Stimulated activated CD4-positive, alpha-beta T cell treated with anti-CD3 and anti-CD28 coated beads, Interleukin-12 subunit alpha, Interleukin-12 subunit beta, amount 100 ng/mL, for 4 hours (primary cell): ENCODE results near the gene DGCR2.
"Not testable (repeated sequence)": the region's sequence is repeated elsewhere in the genome, so short reads cannot be mapped to it uniquely, and the experiment has no call there.

Experiments used
- DNase-seq: peaks from one replicate; pipeline ENCODE4 v3.0.0-alpha.2; 2020

Gene DGCR2, protein sequence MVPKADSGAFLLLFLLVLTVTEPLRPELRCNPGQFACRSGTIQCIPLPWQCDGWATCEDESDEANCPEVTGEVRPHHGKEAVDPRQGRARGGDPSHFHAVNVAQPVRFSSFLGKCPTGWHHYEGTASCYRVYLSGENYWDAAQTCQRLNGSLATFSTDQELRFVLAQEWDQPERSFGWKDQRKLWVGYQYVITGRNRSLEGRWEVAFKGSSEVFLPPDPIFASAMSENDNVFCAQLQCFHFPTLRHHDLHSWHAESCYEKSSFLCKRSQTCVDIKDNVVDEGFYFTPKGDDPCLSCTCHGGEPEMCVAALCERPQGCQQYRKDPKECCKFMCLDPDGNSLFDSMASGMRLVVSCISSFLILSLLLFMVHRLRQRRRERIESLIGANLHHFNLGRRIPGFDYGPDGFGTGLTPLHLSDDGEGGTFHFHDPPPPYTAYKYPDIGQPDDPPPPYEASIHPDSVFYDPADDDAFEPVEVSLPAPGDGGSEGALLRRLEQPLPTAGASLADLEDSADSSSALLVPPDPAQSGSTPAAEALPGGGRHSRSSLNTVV

DNA sequence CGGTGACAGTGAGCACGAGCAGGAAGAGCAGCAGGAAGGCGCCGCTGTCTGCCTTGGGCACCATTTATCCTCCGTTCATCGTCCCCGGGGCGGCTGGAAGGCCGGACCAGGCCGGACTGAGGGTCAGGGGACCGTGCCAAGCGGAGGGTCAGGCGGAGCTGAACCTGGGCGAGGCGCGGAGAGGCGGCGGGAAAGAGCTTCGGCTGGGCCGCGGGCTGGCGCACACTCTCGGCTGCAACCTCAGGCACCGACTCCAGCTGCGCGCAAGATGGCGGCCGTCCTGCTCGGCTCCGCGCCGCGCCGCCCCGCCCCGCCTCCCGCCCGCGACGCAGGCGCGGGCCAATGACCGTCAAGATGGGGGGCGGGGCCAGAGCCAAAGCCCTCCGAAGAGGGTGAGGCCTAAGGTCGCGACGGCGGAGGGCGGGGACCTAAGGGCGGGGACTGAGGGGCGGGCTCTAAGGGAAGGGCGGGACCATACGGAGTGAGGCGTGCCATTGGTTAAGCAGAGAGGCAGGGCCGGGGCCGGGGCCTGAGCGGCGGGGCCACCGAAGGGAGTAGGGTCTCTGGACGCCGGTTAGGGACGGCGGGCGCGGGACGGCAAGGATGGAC, at the start of gene DGCR2:
DGCR2 (minus strand) TSS at position 270 of the 609 bp plus-strand sequence; CDS start at position 64, 206 bp downstream.
- peak; percentile 97 for DNase-seq

DNA sequence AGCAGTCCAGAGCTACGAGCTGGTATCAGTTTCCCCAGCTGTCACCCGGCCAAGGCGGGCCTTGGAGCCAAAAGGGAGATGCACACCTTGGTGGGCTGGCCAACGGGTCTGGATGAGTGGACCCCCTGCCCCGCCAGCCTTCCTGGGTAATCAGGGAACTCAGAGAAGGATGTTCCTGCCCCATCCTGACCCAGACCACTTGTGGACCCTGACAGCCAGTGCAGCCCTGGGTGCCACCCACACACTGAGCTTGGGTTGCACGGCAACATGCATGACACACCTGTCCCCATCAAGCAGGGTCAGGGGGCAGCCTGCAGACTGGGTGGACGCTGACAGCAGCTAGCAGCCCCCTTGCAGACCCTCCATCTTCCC, 47.7 kb upstream of the DGCR2 start:
- DNase-seq = no peak

DNA sequence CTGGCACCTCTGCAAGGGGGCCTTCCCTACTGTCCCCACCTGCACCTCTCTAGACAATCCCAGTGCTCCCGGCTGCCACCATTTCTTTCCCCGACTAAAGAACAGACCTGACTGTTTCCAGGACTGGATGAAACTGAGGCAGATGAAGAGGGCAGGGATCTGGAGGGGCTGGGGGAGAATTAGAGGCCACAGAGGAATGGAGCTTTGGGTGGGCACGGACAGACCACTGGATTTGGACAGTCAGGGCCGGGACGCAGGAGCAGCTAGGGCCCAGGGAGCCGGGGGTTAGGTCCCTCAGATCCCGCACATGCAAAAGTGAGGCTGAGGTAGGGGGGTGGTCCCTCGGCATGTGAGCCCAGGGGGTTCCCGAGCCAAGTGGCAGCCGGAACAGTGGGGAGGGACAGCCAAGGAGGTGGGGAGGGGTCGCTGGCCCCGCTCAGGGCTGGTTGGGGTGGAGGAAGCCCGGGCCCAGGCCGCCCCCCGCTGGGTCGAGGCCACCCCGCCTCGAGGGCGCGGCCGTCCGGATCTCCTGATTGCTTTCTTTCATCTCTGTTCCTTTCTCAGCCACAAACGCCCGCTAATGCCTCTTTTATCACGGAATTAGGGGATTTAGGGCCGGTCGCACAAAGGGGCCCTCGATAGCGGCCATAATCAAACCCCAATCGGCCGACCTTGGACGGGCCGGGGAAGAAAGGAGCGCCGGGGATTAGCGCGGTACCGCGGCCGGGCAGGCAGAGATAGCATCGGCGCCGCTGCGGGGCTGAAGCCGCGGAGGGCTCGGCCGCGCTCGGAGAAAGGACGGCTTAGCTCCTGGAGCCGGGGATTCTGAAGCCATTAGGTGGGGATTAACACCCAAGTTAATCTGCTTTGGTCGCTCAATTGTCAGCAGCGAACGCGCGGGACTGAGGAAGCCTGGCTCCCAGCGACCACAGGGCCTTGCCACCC, 47.1 kb upstream of the DGCR2 start:
- no peak for DNase-seq

DNA sequence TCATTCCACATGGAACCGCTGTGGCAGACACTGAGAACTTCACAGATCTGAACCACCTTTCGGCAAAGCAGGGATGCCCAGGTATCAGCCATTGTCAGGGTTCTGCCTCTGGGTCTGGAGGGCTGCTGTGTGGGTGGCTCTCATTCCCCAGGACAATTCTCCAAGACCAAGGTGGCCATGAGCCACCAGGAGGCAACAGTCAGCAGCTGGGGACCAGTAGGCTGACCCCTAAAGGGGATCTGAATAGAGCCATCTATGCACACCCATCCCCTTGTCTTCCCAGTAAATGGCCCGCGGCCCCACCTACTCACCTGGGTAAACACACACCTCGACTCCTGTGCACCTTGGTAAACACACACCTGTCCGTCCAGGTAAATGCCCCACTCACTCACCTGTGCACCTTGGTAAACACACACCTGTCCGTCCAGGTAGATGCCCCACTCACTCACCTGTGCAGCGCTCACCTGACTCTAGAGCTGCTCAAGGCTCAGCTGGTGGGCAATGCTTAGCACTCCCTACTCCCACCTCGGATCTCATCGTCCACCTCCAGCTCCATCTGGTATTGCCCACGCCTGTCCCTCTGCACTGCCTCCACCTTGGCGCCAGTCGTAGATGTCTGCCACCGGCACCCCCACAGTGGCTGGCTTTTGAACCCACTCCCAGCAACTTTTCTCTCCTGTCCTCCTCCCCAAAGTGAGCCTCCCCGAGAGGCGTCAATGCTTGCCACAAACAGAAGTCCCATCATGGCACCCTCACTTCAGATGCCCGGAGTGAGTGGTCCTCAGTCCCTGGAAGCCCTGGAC, 46.1 kb upstream of the DGCR2 start:
- no peak for DNase-seq

DNA sequence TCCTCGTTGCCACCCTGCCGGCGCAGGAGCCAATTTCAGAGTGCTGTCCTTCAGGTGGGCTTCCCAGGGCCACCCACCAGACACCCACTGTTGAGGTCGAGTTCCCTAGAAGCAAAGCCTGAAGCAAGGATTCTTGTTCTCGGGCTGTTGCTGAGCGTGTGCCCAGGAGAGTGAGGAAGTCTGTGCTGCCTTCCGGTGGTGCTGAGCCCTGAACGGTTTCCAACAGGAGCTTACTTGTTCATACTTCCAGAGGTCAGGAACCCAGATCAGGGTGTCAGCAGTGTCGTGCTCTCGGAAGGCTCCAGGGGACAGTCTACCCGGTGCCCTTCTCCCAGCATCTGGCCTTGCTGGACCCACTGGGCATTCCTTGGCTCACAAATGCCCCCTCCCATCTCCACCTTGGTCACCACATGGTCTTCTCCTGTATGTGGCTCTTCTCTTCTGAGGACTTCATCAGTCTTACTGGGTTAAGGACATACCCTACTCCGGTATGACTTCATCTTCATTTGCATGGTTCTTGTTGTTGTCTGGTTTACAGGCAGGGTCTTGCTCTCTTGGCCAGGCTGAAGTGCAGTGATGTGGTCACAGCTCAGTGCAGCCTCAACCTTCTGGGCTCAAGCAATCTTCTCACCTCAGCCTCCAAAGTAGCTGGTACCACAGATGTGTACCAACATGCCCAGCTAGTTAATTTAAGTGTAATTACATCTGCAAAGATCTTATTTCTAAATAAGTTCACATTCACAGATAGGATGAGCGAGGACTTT, 45.1 kb upstream of the DGCR2 start:
- DNase-seq = no peak

DNA sequence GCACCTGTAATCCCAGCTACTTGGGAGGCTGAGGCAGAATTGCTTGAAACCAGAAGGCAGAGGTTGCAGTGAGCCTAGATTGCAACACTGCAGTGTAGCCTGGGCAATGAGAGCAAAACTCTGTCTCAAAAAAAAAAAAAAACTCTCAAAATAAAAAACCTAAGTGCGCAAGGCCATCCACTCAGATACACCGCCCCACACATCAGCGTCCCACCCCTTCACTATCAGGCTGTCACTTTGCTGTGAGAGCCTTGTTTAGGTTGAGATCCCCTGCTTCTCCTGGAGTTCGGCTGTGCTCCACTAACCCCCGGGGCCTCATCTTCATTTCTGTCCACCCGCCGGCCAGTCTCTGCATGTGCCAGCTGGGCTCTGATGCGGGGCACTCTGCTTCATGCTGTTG, 44.2 kb upstream of the DGCR2 start:
- no peak for DNase-seq

DNA sequence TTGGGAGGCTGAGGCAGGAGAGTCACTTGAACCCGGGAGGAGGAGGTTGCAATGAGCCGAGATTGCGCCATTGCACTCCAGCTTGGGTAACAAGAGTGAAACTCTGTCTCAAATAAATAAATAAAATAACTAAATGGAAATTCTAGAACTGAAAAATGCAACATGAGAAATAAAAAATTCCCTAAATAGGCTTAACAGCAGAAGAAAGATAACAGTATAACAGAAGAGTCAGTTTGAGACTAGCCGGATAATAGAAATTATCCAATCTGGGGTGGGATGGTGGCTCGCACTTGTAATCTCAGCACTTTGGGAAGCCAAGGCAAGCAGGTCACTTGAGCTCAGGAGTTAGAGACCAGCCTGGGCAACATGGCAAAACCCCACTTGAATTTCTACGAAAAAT, 42.2 kb upstream of the DGCR2 start:
- no peak for DNase-seq

DNA sequence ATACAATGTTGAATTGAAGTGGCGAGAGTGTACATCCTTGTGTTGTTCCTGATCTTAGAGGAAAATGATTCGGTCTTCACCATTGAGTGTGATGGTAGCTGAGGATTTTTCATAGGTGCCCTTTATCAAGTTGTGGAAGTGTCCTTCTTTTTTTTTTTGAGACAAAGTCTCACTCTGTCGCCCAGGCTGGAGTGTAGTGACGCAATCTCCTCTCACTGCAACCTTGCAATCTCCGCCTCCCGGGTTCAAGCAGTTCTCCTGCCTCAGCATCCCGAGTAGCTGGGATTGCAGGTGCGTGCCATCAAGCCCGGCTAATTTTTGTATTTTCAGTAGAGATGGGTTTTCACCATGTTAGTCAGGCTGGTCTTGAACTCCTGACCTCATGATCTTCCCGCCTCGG, 36.4 kb upstream of the DGCR2 start:
- not testable (repeated sequence) for DNase-seq

DNA sequence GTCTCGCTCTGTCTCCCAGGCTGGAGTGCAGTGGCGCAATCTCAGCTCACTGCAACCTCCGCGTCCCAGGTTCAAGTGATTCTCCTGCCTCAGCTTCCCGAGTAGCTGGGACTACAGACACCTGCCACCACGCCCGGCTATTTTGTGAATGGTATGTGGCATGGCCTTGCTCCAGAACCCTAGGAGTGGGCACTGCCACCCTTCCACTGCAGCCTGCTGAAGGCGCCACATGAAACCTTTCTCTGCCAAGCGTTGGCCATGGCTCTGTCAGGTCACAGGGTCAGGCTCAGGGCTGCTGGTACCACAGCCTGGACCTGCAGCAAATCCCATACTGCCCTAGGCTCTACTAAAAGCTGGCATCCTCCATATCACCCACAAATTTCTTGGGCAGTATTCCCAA, 33.9 kb upstream of the DGCR2 start:
- not testable (repeated sequence) for DNase-seq

DNA sequence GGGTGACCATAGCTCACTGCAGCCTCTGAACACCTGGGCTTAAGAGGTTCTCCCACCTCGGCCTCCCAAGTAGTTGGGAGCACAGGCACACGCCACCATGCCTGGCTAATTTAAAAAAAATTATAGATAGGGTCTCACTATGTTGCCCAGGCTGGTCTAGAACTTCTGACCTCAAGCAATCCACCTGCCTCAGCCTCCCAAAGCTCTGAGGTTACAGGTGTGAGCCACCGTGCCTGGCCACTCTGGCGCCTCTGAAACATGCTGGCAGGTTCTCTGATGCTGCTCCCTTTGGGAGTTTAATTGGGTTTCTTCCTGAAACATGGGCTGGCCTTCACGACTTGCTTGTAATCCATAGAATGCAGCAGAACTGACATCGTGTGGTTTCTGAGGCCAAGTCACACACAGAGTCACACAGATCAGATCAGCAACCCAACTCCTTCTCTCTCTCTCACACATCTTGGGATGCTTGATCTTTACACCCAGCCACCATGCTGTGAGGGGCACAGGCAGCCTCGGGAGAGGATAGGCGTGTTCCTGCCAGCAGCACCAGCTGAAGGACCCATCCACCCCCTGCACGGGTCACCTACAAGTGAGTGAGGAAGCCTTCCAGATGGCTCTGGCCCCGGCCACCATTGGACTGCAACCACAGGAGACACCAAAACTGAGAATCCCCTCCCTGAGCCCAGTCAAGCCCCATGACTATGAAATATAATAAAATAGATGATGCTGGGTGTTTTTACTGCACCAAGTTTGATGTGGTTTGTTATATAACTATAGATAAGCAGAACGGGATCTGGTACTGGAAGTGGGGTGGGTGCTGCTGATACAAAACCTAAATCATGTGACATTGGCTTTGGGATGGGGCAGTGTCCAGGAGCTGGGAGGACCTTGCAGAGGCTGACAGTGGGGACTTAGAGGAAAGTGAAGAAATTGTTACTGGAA, 31.0 kb upstream of the DGCR2 start:
- no peak for DNase-seq

DNA sequence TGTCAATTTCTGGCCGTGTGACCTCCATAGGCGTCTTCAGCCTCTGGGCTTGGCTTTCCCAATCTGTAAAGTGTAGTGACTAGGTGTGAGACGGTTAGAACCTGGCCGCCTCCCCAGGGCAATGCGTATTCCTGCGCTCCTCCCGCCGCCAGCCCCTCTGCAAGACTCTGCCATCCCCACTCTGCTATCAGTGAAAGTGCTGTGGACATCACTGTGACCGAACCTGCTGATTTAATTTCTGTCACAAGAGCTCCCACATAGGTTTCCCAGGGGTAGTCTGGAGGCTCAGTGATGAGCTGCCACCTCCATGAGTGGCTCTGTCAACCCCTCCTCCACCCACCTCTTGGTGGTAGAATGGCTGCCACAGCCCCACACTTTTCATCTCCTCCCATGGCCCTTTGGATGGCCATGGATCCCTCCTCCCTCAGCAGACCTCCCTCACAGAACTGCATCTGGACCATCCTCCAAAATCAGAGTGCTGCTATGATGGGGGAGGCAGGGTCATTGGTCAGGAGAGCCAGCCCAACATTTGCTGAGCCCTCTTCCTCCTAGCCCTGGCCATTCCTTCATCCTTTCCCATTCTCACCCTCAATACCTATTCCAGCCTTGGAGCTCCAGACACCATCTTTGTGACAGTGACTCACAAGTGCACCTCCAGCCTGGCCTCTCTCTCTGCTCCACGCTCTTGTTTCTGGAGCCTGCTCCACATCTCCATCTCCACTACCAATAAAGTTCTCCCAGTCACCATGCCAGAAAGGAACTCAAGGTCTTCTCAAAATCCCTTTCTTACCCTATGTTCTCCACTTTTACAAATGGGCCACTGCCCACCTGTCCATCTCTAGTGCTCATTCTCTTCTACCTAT, 29.3 kb upstream of the DGCR2 start:
- no peak for DNase-seq

DNA sequence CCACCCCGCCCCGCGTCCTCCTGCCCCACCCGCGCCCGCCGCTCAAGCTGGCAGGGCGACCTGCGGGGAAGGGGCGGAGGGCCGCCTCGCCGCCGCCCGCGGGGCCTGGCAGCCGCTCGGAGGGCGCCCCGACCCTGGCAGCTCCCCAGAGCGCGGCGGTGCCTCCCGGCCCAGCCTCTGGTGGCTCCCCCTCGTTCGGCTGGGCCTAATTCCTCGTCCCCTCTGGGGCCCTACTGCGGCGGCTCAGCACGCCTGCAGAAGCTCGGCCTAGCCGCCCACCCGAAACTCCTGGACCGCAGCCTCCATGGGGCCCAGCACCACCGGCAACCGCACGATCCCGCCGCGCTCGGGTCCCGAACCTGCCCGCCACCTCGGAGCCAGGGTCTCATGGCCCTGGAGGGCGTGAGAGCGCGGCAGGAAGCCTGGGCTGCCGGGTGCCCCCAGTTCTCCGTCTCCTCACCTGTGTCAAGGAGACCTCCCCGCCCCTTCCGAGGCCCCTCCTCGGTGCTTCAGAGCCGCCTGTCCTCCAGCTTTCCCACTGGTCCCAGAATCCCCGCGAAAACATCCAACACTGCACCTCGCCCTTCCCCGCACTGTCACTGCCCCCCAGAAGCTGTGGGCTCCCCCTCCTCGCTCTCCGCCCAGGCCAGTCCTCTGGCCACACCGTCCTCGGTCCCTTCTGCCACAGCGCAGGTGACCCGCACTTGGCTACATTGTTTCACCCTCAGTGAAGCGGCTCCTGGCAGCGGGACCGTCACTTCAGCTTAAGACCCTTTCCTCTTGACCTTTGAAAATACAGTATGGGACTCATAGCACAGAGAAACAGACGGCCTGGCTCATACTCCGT, 28.5 kb upstream of the DGCR2 start:
- no peak for DNase-seq

DNA sequence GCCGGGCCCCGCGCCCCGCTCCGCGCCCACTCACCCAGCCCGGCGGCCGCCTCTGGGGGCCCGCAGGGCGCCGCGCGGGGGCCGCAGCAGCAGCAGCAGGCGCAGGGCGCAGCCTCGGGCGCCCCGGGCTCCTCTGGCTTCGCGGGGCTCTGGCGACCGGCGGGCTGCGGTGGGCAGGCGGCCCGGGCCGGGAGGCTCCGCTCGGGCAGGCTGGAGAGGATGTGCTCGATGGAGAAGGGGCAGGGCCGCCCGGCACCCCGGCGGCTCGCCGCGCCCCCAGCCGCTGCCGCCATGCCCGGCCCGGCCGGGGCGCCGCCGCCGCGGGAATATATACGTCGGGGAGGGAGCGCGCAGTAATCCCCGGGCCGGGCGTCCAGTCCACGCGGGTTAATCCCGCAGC, 27.8 kb upstream of the DGCR2 start, which contains the start of gene GSC2:
GSC2 (minus strand) TSS at position 302 of the 400 bp plus-strand sequence; CDS start at position 293, 9 bp downstream.
- no peak for DNase-seq

DNA sequence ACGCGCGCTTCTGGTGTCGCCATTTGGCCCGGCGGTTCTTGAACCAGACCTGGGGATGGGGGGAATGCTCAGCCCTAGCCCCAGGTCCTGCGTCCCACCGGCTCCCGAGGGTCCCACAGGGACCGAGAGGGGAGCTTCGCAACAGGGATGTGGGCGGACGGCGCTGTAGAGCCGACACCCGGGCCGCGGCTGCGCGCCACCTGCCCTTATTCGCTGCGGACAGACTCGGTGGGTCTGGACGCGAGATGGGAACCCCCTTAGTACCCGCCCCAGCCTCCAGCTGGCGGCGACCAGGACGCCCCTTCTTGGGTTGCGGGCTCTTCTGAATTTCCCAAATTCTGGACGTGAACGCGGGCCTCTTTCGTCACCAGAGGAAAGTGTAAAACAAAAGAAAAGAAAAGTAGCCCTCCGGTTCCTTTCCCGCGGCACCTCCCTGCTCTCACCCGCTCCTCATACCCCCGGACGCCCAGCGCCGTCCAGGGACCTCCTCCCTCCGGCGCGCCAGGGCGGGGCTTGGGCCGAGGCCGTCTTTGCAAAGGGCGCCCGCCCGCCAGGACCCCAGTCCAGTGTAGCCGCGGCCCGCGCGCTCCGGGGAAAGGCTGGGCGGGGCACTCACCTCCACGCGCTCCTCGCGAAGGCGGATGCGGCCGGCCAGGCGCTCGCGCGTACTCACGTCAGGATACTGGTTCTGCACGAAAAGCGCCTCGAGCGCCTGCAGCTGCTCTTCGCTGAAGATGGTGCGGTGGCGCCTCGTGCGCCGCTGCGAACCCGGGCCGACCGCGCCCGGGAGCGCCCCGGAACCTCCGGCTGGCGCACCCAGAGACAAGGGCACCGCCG, 27.1 kb upstream of the DGCR2 start:
- DNase-seq = peak; percentile 21

DNA sequence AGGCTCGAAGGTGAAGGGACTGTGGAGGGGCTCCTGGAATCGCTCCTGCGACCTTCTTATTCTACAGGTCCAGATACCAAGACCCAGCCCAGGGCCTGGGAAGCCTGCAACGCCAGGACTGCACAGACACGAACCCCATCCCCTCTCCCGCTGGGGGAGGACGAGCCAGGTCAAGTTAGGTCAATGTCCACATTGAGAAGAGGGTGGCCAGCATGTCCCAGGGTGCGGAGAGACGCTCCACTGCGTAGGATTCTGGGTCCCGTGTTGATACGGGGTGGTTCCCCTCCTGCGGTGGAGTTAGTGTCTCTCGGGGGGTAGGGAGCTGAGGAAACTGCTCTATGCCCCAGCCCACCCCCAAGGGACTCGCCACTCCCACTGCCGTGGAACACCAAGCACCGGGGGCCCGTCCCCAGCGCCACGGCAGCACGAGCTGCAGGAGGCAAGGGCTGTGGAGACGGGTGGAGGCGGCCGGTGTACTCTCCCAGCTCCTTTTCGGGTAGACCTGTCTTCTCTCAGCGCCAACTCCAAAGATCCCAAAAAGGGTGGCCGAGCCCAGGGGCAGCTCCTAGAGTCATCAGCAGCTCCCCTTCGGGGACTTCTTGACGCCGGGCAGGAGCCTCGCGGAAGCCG, 26.3 kb upstream of the DGCR2 start:
- DNase-seq = no peak

DNA sequence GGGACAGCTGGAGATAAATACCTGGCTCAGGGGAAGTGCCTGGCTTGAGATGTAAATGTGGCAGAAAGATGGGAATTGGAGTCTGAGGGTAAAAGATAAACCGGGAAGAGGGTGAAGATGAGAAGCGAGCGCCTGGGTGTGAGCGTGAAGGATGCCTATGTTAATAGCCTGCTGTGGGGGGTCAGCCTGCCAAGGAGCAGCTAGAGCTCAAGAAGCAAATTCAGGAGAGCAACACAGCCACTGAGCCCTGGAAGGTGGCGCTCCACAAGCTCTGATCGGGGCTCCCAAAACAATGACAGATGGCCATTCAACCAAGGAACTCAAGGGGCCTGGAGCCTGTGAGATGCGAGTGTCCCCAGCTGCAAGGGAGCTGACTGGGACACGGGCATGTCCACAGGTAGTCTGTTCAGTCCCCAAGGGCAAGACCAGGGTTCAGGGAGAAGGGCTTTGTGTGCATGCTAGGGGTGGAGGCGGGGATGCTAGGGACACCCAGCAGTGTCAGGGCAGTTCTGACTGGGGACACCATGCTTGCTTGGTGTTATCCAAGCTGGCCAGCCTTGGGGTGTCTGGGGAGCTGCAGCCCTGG, 25.1 kb upstream of the DGCR2 start:
- no peak for DNase-seq
